GM21737 (cell line): ENCODE measurements around the gene MLLT3.

ENCODE experiments used
- ATAC-seq: cut with Tn5 transposase; IDR thresholded peaks from one replicate; pipeline ENCODE4 v1.9.1; 2021; ENCODE audit warnings: mild to moderate bottlenecking, moderate library complexity; ENCODE audit not compliant: unreplicated experiment

MLLT3 gene

DNA sequence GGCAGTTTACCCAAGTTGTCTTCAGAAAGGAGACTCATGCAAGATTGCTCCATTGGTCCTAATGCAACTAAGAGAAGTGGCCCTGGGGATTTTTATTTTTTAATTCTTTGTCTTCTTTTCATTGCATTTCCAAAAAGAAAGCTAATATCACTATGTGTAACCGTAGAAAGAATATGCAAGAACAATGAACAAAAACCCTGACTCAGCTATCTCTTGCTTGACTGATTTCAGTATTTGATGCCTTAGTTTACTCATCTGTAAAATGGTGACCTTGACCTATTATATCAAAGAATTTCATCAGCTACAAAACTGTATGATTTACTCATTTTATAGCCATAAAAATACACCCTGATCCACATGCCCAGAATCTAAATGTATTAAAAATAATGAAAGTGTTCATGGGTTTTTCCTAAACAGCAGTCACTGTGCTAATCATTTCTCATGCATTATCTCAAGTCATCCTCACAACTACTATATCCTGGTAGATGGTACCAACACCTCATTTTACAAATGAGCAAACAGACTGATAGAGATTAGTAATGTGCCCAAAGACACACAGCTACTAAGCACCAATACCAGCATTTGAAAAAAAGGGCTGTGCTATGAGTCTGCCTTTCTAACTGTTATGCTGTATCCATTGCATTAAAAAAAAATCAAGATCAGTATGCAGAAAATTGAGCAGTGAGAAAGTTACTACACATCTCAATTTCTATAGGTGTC, 185.7 kb downstream of the MLLT3 start:
- no peak for ATAC-seq

DNA sequence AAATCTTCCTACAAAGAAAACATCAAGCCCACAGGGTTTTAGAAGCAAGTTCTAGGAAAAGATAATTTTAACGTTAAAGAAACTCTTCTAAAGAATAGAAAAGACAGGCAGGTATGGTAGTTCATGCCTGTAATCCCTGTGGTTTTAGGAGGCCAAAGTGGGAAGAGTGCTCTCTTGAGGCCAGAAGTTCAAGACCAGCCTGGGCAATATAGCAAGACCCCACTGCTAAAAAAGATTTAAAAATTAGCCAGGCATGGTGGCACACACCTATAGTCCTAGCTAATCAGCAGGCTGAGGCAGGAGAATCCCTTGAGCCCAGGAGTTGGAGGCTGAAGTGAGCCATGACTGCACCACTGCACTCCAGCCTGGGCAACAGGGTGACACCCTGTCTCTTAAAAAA, 193.3 kb downstream of the MLLT3 start:
- no peak for ATAC-seq

DNA sequence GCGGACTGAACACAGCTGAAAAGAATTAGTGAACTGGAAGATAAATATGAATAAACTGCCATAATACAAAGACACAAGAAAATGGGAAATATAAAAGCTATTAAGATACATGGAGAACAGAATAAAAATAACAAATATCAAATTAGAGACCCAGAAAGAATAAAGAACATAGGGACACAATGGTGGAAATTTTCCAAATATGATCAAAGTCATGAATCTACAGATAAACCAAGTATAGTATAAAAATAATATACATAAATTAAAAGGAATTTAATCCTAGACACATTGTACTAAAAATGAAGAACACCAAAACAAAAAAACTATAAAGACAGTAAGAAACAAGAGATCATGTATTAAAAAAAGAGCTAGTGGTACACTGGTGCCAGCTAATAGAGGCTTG, 194.9 kb downstream of the MLLT3 start:
- ATAC-seq: no peak

DNA sequence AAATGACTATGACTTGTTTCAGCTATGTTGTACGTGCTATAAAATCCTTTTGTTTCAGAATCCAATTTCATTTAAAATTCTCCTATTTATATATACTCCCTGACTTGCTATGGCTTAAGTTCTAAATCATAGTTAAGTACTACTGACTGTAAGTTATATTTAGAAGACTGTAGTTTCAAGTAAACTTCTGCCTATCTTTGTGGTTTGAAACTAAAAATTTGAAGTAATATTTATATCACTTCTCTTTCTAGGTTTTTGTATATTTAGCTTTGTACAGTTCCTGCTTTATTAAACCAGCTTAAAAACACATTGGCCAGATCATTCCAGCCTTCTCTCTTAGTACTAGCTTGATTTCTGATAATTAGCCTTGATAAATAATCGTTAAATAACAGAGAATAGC, 196.3 kb downstream of the MLLT3 start:
- ATAC-seq: no peak

DNA sequence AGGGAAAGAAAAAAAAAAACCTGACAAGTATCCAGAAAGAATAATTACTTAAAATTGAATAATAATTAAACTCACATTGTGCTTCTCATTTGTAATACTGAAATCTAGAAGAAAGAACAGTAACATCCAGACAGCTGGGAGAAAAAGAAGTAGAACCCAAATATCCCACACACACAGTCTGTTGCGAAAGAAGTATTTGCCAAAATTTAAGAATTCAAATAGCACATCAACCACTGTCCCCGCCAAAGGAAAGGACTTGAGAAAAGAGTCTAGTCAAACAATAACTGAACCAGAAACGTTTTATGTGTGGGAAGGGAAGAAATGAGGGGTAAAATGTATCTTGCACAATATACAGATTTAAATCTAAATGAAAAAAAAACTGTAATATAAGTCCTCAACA, 202.8 kb downstream of the MLLT3 start:
- no peak for ATAC-seq

DNA sequence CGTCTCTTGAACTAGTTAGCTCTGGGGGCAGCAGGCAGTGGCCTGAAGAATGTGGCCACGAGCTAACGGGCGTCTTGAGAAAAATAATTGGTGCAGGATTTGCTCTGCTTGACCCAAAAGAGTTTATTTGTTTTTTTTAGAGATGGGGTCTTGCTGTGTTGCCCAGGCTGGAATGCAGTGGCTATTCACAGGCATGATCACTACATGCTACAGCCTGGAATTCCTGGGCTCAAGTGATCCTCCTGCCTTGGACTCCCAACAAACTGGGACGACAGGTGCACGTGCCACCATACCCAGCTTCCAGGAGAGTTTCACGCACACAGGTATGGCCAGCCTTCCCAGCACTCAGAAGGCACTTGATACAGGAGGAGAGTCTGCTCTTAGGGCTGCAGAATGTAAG, 203.8 kb downstream of the MLLT3 start:
- ATAC-seq: no peak

DNA sequence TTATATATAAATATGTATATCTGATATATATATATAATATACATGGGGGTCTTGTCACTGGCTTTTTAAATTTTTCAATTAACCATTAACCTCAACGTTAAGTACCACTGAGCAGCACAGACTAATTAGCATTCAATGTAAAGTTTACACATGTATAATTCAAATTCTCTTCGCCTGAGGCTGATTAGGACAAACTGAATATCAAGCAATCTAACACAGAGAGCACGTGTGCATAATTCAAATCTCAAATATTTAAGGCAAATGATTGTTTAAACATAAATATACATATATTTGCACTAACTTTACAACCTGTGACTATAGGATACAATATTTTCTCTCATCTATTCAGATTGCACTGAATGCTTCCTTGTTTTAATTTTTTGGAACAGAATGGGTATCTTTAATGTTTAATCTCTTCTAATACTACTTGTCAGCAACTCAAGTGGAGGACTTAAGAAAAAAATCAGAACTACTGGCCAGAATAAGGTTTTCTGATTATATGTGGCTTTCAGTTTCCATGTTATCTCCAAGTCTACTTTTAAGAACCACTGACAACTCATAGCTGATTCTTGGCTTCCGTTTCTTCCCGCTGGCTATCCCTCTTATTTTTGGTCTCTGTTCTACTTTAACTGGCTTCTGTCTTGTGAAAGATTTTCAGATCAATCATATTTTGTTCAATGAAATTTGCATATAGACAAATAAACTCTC, 204.8 kb downstream of the MLLT3 start:
- ATAC-seq: no peak

DNA sequence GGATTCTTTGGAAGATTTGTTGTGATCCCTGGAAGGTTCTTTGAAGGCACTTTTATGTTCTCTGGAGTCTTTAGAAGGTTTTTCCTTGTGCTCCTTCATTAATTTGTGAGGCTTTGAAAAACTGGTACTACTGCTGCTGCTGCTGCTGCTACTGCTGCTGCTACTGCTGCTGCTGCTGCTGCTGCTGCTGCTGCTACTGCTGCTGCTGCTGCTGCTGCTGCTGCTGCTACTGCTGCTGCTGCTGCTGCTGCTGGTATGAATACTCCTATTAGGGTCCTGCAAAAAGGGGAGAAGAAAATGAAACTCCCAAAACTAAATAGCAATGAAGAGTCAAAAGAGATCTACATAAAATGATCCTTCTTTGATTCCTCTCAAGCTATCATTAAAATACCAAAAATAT, 208.1 kb downstream of the MLLT3 start:
- no peak for ATAC-seq

DNA sequence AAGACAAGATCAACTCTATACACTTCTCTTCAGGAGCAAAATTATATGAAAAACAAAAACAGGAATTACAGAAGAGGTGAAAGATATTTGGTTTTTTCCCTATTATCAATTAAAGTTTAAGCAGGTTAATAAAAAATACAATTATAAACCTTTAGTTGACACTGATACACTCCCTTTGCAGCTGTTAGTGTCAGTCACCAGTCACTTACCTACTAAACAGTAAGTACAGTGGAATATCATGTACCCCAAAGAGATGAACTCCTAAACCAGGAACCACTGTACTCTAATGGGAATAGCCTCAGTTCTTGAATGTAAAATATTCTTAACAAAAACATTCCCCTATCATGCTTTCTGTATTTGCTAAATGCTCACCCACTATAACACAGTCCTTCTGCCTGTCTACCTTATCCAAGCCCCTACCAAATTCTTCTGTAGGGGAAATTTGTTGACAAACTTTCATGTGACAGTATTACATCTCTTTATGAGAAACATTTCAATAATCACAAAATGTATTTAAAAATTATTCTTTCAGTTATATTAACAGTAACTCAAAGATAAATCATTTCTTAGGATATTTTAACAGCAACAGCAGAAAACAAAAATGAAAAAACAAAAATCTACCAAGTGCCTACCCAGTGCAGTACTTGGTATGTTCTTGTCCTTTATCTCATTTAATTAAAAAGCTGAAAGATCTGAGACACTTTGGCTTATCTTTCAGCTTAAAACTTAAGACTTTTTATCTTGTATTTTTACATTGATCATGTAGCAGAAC, 212.8 kb downstream of the MLLT3 start:
- ATAC-seq: no peak

DNA sequence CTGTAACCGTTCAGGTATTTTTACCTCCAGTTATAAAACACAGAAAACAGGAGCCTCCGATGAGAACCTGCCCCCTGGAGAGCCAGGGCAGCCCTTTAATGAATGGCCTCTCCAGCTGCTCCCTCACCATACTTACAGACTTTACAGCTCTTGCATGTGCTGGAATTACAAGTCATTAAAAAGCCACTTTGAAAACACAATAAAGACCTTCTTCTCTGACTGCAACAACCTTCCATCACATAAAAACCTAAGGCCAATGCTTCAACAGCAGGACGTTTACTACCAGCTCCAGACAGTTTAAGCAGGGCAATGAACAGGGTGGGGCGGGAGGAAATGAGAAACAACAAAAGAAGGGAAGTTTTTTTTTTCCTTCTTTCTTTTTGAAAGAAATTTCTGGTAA, 213.8 kb downstream of the MLLT3 start:
- no peak for ATAC-seq

DNA sequence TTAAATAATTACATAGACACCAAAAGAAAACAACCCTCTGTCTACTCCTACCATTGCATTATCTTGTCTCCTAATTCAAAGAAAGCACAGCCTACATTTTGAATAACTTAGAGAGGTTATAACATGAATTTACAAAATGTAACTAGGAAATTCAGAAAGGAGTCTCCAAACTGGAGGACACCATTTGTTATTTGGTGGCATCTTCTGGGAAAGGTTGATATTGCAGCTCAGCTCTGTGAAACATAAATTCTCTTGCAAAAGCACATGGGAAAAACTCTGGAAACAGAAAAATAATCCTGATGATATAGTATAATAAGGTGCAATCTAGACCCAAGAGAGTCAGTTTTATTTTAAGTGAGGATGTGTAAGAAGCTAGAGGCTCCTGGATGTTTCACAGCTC, 215.3 kb downstream of the MLLT3 start:
- ATAC-seq: no peak

DNA sequence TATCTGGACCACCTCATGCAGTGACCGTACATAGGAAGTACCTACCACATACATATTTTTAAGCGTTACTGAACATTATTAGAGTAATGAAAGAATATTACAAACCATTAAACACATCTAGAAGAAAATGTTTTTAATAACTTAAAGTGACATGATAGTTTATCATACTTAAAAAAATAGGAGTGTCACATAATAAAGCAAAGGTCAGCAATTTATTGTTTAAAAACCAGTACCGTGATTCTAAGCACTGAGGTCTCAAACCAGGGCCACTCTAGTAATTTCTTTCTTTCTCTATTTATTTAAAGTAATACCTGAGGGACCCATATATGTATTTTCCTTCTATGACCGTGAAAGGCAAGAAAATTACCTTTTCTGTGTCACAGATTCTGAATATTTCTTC, 216.0 kb downstream of the MLLT3 start:
- ATAC-seq: no peak

DNA sequence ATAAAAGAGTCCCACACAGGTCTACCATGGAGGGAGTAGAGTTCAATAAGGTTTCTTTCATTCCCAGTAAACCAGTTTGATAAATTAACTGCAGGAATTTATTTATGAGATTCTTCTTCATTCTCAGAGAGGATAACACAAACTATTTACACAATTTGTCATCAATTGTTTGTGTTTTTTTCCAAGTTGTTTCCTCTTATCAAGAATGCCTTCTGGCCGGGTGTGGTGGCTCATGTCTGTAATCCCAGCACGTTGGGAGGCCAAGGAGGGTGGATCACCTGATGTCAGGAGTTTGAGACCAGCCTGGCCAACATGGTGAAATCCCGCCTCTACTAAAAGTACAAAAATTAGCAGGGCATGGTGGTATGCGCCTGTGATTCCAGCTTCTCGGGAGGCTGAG, 216.7 kb downstream of the MLLT3 start:
- ATAC-seq: no peak

DNA sequence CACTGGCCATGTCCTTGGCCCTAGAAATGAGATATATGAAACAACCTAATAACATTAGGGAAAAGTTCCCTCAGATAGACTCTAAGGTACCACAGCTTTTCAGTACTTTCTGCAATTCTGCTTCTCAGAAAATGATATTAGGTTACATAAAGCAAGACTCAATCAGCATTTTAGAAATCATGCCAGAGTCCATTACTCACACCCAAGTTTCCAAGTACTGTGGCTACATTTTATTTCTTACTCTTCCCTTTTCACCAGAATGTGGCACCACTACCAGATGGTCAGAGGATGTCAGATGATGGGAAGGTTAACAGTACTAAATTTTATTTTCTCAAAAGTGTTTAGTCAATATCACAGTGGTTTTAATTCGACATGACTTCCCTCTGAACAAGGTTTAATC, 217.2 kb downstream of the MLLT3 start:
- ATAC-seq: no peak

DNA sequence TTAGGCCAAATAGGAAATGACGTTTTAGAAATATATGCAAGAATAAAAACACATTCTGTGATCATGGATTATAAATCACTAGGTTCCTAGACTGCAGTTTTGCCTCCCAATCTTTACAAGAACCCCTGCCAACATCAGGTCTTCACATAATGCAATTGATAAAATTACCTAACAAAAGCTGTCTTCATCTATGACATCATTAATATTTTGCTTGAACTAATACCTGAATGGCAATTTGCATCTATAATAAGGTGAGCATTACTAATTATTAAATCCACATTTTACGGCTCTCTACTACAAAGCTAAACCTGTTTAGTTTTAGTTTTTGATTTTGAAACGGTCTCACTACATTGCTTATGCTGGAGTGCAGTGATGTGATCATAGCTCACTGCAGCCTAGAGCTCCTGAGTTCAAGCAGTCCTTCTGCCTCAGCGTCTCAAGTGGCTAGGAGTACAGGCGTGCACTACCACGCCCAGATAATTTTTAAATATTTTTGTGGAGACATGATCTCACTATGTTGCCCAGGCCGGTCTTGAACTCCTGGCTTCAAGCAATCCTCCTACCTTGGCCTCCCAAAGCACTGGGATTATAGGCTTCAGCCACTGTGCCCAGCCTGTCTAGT, 218.0 kb downstream of the MLLT3 start:
- no peak for ATAC-seq

DNA sequence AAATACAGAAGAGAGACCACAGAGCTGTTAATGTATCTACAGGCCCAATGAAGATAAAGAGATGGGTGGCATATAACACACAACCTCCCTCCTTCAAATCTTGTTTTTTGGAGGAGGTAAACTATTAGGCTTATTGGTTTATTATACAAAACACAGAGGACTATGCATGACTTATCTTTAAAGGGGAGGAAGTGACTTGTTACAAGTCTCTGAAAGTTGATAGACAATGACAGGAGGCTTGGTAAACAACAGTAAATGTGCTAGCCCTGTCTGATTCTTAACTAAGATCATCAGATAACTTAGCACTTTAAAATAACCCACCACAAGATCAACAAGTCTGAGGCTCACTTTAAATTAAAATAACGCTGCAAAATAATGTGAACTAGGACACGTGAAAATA, 219.0 kb downstream of the MLLT3 start:
- ATAC-seq: no peak

DNA sequence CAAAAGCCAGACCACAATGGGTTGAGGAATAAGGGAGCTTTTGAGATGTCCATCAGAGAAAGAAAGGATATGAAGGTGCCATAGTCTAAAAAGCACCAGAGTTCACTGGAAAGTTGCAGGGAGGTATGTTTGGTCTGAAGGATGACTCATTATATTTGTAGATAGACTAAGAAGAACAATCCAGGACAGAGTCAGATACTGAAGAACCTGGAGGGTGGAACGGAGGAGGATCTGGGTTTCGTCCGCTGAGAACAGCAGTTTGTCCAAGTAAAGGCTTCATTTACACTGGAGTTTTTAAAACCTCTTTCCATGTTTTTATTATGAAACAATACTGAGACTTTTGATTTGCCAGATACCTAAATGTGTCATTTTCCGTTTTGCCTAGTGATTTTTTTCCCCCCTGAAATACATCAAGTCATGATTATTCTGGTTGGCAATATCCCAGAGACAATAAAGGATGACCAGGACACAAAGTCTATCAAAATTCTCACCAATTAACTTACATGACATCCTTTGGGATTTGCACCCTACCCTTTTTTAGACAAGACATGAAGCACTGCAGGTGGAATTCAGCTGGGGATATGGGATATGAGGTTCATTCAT, 219.9 kb downstream of the MLLT3 start:
- ATAC-seq: no peak

DNA sequence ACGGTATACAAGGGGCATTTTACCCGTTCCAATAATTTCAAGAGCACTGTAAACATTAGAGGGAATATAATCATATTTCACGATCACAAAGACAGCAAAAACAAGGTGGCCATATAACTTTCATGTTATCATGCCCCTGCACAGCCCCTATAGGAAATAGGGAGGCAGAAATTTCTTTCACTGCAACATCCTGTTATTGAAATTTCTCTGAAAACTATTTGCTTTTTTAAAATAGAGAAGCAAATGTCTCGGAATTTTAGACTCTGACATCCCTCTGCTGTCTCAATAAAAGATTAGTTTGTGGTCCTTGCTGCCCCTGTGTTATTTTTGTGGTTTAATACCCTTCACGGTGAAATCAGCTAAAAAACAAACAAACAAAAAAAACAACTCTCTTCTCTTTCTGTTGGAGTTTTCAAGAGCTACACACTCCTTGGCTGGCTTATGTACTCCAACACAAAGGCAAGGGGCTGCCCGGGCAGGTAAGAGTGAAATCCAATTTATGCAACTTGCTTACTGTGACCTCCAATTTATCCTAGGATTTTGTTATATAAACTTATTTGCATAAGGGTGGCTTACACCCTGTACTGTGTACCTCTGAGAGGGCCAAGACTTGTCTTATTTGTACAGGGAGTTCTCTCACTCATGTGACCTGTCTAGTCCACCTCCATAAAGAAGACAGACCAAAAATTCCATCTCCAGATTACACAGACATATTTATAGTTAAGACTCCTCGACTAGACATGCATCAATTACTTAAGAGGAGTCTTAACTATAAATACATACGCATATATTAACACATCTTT, 223.6 kb downstream of the MLLT3 start:
- no peak for ATAC-seq

DNA sequence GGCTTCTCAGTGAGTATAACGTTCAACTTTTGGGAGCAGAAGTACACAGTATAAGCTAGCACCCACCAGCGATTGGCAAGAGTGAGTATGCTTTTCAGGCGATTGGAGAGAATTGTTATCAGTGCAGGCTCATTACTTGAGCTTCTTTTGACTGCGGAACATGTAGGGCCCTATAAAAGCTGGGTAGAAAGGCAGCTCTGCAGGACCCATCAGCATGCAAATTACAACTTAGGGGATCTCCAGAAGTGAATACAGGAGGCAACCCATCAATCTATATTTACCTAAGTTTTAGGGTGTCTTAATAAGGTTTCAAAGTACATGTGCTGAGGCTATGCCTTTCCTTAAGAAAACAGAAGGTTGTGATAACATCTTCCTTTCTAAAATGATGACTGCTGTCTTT, 225.0 kb downstream of the MLLT3 start:
- ATAC-seq: no peak

DNA sequence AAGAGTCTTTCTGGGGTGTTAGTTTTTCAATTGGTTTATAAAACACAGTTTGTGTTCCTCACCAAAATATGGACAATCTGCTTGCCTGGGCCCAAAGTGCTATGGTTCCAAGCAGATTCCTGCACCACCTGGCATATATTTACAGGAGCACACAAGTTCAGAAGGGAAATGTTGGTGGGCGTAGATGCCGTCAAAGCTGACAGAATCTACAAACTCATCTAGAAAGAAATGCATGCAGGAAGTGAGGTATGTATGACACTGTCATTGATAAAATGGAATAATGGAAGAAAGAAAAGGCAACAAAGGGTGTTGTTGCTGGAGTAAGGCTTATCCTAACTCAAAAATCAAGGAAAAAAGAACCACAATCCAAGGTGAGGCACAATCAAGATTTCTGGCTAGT, 225.8 kb downstream of the MLLT3 start:
- ATAC-seq: no peak
